Neural progenitor cell (in vitro differentiated cells): ENCODE data around the gene ENOX2. TPM values are rescaled to one million over a fixed set of nuclear protein-coding genes. Genes with fewer than 3 reads are reported as not detected.

ENCODE experiments used
- DNase-seq: peaks from one replicate; pipeline ENCODE4 v3.0.0-alpha.2; 2016; ENCODE audit warnings: low spot score
- H2AFZ ChIP-seq: fragments of 200-600 bp; sonication (generic); replicated peaks from 2 replicates; pipeline ENCODE4 v1.6.1; 2016; ENCODE audit warnings: antibody characterized with exemption
- H3F3A ChIP-seq: fragments of 200-600 bp; sonication (generic); 2 replicates; pipeline ENCODE4 v1.6.1; 2016; ENCODE audit warnings: antibody characterized with exemption, low read depth
- H3K27ac ChIP-seq: fragments of 200-600 bp; sonication (generic); 2 replicates; pipeline ENCODE4 v1.5.1; 2016; ENCODE audit warnings: mild to moderate bottlenecking
- H3K27me3 ChIP-seq: fragments of 200-600 bp; sonication (generic); 2 replicates; pipeline ENCODE4 v1.6.1; 2016; ENCODE audit warnings: mild to moderate bottlenecking, moderate library complexity
- H3K36me3 ChIP-seq: fragments of 200-600 bp; sonication (generic); 2 replicates; pipeline ENCODE4 v1.5.1; 2016
- H3K4me1 ChIP-seq: fragments of 200-600 bp; sonication (generic); 2 replicates; pipeline ENCODE4 v1.6.1; 2016; ENCODE audit warnings: mixed run types
- H3K4me2 ChIP-seq: fragments of 200-600 bp; sonication (generic); 2 replicates; pipeline ENCODE4 v1.6.1; 2016
- H3K4me3 ChIP-seq: fragments of 200-600 bp; sonication (generic); 2 replicates; pipeline ENCODE4 v1.5.1; 2016
- H3K79me2 ChIP-seq: fragments of 200-600 bp; sonication (generic); 2 replicates; pipeline ENCODE4 v1.6.1; 2016; ENCODE audit warnings: low read depth
- H3K9ac ChIP-seq: fragments of 200-600 bp; sonication (generic); 2 replicates; pipeline ENCODE4 v1.6.1; 2016
- H3K9me3 ChIP-seq: fragments of 200-600 bp; sonication (generic); 2 replicates; pipeline ENCODE4 v1.5.1; 2016; ENCODE audit warnings: low read depth
- H4K20me1 ChIP-seq: fragments of 200-600 bp; sonication (generic); 2 replicates; pipeline ENCODE4 v1.6.1; 2016; ENCODE audit warnings: low read depth
- H3K27ac Mint-ChIP-seq: 3 replicates; pipeline ENCODE4 v1.8.0; 2021; ENCODE audit warnings: mixed read lengths
- H3K27me3 Mint-ChIP-seq: 2 replicates; pipeline ENCODE4 v1.8.0; 2022; ENCODE audit warnings: low read depth, mild to moderate bottlenecking, inconsistent platforms, moderate library complexity, mixed read lengths; ENCODE audit not compliant: insufficient read depth
- H3K36me3 Mint-ChIP-seq: 3 replicates; pipeline ENCODE4 v1.8.0; 2021; ENCODE audit warnings: mixed read lengths
- H3K4me1 Mint-ChIP-seq: 3 replicates; pipeline ENCODE4 v1.8.0; 2021; ENCODE audit warnings: mixed read lengths
- H3K4me3 Mint-ChIP-seq: 3 replicates; pipeline ENCODE4 v1.8.0; 2021; ENCODE audit warnings: mild to moderate bottlenecking, moderate library complexity, mixed read lengths
- H3K9me3 Mint-ChIP-seq: 3 replicates; pipeline ENCODE4 v1.8.0; 2020; ENCODE audit warnings: mixed read lengths
- EZH2 ChIP-seq: fragments of 200-600 bp; sonication (generic); IDR thresholded peaks from 2 replicates; pipeline ENCODE4 v1.6.1; 2017; ENCODE audit warnings: antibody characterized with exemption, mild to moderate bottlenecking, moderate library complexity
- EZH2phosphoT487 ChIP-seq: fragments of 200-600 bp; sonication (generic); IDR thresholded peaks from 2 replicates; pipeline ENCODE4 v1.6.1; 2017; ENCODE audit warnings: antibody characterized with exemption
- total RNA-seq: library from RNA; depleted of rRNA; stranded (reverse); fragments of >200 nt; gene quantifications from 2 replicates; pipeline ENCODE4 v1.2.3, GENCODE V29; 2015; ENCODE audit warnings: low replicate concordance
- TF ChIP-seq, protein P1 (sequence below): fragments of 200-600 bp; sonication (generic); IDR thresholded peaks from 2 replicates; pipeline ENCODE4 v1.5.1; 2017; ENCODE audit warnings: antibody characterized with exemption, mild to moderate bottlenecking

Gene ENOX2
- total RNA-seq, 1 donor from 2014 or later: 12.5 TPM

DNA sequence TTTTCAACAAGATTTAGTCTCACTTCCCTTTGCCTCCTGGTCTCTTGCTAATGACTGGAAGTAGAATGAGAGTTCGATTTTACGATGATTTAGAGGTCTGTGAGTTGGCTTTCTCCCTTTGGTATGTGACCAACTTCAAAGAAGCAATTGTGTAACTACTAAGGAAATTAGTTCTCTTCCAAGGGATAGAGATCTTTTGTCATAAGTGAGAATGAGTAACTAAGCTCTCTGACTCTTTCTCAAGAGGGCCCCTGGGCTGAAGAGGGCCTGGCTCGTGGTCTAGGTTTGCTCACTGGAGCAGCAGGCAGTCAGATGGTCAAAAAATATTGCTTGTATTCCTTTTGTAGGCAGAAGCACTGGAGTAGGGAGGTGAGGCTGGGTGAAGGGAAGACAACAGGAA is 176.3 kb downstream of the ENOX2 start:
- Histone ChIP-seq H2AFZ (no peak overlapping the region), H4K20me1 (no peaks in the 10 kb centered on the region), H3K27ac (no peak overlapping the region), H3K9me3 (peaks cover 3% of the 10 kb centered on the region), H3K27me3 (no peaks in the 10 kb centered on the region), H3K4me3 (no peak overlapping the region), H3K4me2 (no peak overlapping the region), H3F3A (no peaks in the 10 kb centered on the region), H3K4me1 (no peaks in the 10 kb centered on the region), H3K36me3 (no peaks in the 10 kb centered on the region), H3K79me2 (no peaks in the 10 kb centered on the region), H3K9ac (no peak overlapping the region)
- H3K27me3 Mint-ChIP-seq: peaks cover 2% of the 10 kb centered on the region
- H3K4me3 Mint-ChIP-seq: no peak overlapping the region
- H3K4me1 Mint-ChIP-seq: peaks cover 23% of the 10 kb centered on the region
- TF ChIP-seq EZH2: no peak
- TF ChIP-seq, protein P1, sequence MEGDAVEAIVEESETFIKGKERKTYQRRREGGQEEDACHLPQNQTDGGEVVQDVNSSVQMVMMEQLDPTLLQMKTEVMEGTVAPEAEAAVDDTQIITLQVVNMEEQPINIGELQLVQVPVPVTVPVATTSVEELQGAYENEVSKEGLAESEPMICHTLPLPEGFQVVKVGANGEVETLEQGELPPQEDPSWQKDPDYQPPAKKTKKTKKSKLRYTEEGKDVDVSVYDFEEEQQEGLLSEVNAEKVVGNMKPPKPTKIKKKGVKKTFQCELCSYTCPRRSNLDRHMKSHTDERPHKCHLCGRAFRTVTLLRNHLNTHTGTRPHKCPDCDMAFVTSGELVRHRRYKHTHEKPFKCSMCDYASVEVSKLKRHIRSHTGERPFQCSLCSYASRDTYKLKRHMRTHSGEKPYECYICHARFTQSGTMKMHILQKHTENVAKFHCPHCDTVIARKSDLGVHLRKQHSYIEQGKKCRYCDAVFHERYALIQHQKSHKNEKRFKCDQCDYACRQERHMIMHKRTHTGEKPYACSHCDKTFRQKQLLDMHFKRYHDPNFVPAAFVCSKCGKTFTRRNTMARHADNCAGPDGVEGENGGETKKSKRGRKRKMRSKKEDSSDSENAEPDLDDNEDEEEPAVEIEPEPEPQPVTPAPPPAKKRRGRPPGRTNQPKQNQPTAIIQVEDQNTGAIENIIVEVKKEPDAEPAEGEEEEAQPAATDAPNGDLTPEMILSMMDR: no peak
- no peak for TF ChIP-seq EZH2phosphoT487
- no peak overlapping the region for H3K27ac Mint-ChIP-seq
- DNase-seq: no peak
- peaks cover 23% of the 10 kb centered on the region for H3K9me3 Mint-ChIP-seq
- peaks cover 9% of the 10 kb centered on the region for H3K36me3 Mint-ChIP-seq

DNA sequence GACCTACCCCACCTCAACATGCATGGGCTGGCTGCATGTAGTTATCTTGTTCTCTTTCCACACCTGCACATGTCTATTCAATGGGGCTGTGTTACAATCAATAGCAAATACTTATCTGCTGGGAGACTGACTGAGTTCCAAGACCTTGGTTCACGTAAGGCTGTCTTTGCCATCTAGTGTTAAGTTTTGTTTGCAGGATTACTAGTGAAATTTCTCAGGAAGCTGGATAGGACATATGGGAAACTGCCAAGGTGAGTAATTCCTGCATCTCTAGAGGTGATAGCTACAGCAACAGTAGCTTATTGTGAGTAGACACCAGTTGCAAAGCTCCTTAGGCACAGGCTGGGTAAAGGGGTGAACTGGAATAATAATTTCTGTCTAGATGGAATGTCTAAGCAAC is 177.5 kb downstream of the ENOX2 start:
- TF ChIP-seq, protein P1: no peak
- TF ChIP-seq EZH2 (no peak), EZH2phosphoT487 (no peak)
- H3K27ac ChIP-seq: no peak overlapping the region
- H3K9ac ChIP-seq: no peak overlapping the region
- no peak for DNase-seq
- H3K9me3 Mint-ChIP-seq: peaks cover 15% of the 10 kb centered on the region
- no peaks in the 10 kb centered on the region for H3K9me3 ChIP-seq
- H3K36me3 Mint-ChIP-seq: peaks cover 9% of the 10 kb centered on the region
- no peak overlapping the region for H3K4me3 Mint-ChIP-seq
- H3K4me2 ChIP-seq: no peak overlapping the region
- H3K4me3 ChIP-seq: no peak overlapping the region
- peaks cover 2% of the 10 kb centered on the region for H3K27me3 Mint-ChIP-seq
- peaks cover 34% of the 10 kb centered on the region for H3K4me1 Mint-ChIP-seq
- no peaks in the 10 kb centered on the region for H3F3A ChIP-seq
- H3K36me3 ChIP-seq: no peaks in the 10 kb centered on the region
- no peak overlapping the region for H2AFZ ChIP-seq
- no peaks in the 10 kb centered on the region for H4K20me1 ChIP-seq
- H3K4me1 ChIP-seq: no peaks in the 10 kb centered on the region
- no peak overlapping the region for H3K27ac Mint-ChIP-seq
- H3K27me3 ChIP-seq: no peaks in the 10 kb centered on the region
- no peaks in the 10 kb centered on the region for H3K79me2 ChIP-seq

DNA sequence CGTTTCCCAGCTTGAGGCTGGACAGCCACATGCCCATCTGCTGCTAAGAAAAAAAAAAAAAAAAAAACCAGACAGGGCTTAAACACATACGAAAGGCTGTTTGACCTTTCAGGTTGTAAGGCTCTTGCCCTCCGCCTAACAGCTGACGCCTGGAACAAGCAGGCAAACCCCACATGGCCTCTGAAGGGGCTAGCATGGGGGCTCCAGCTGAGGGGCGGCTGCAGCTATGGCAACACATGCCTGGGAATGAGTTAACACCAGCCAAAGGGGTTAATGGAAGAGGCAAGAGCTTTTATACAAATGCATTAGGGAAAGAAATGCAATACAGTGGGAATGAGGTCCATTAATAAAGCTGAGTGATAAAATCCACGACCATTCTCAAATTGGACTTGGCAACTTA is 183.6 kb downstream of the ENOX2 start:
- TF ChIP-seq, protein P1: no peak
- no peaks in the 10 kb centered on the region for H3K4me1 ChIP-seq
- no peak overlapping the region for H3K4me2 ChIP-seq
- no peaks in the 10 kb centered on the region for H3K27me3 ChIP-seq
- no peaks in the 10 kb centered on the region for H3K79me2 ChIP-seq
- peak overlapping the region; percentile 95 for H3K27ac Mint-ChIP-seq
- H2AFZ ChIP-seq: no peak overlapping the region
- H3K27ac ChIP-seq: no peak overlapping the region
- H3K9me3 ChIP-seq: no peaks in the 10 kb centered on the region
- peak; percentile 31 for DNase-seq
- no peaks in the 10 kb centered on the region for H3F3A ChIP-seq
- H3K4me1 Mint-ChIP-seq: peaks cover 84% of the 10 kb centered on the region
- H3K36me3 ChIP-seq: no peaks in the 10 kb centered on the region
- no peaks in the 10 kb centered on the region for H4K20me1 ChIP-seq
- no peak overlapping the region for H3K4me3 ChIP-seq
- H3K36me3 Mint-ChIP-seq: no peaks in the 10 kb centered on the region
- H3K9ac ChIP-seq: no peak overlapping the region
- no peaks in the 10 kb centered on the region for H3K27me3 Mint-ChIP-seq
- no peaks in the 10 kb centered on the region for H3K9me3 Mint-ChIP-seq
- H3K4me3 Mint-ChIP-seq: peak overlapping the region; percentile 33

DNA sequence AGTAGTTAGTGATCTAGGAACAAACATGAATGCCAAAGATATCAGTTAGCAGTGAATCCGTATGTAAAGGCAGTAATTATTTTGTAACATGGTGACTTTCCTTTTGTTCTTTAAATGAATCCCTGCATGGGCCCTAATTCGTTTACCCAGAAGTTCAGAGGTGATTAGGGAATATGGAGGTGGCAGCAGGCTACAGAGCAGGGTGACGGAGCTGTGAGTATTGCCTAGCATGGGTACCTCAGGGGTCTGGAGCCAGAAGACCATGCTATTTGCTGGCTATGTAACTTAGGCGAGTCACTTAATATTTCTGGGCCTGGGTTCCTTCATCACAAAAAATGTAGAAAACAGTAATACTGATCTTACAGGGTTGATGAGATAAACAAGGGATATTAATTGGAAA is 184.9 kb downstream of the ENOX2 start:
- peaks cover 76% of the 10 kb centered on the region for H3K4me1 Mint-ChIP-seq
- H3K4me3 ChIP-seq: no peak overlapping the region
- no peaks in the 10 kb centered on the region for H3K36me3 Mint-ChIP-seq
- TF ChIP-seq, protein P1: no peak
- no peak for TF ChIP-seq EZH2phosphoT487
- no peak for TF ChIP-seq EZH2
- no peaks in the 10 kb centered on the region for H3K27me3 Mint-ChIP-seq
- no peaks in the 10 kb centered on the region for H3F3A ChIP-seq
- no peaks in the 10 kb centered on the region for H3K9me3 ChIP-seq
- H3K4me3 Mint-ChIP-seq: no peak overlapping the region
- H3K79me2 ChIP-seq: no peaks in the 10 kb centered on the region
- H3K9me3 Mint-ChIP-seq: no peaks in the 10 kb centered on the region
- H4K20me1 ChIP-seq: no peaks in the 10 kb centered on the region
- no peaks in the 10 kb centered on the region for H3K27me3 ChIP-seq
- peak overlapping the region; percentile 87 for H3K27ac Mint-ChIP-seq
- no peak for DNase-seq
- H3K36me3 ChIP-seq: no peaks in the 10 kb centered on the region
- no peak overlapping the region for H3K9ac ChIP-seq
- no peak overlapping the region for H3K4me2 ChIP-seq
- no peaks in the 10 kb centered on the region for H3K4me1 ChIP-seq
- no peak overlapping the region for H2AFZ ChIP-seq
- no peak overlapping the region for H3K27ac ChIP-seq
